DOHH2 (cell line): ENCODE measurements around the gene ECT2.
"Not testable (repeated sequence)": the region's sequence is repeated elsewhere in the genome, so short reads cannot be mapped to it uniquely, and the experiment has no call there.

Source experiments
- H3F3A ChIP-seq: fragments of 200-600 bp; sonication (generic), shearing (Covaris generic); 2 replicates; pipeline ENCODE4 v1.6.0; 2016; ENCODE audit warnings: antibody characterized with exemption, mild to moderate bottlenecking; ENCODE audit not compliant: control insufficient read depth, insufficient read depth
- H3K27ac ChIP-seq: fragments of 200-600 bp; sonication (generic); 2 replicates; pipeline ENCODE4 v1.5.1; 2014; ENCODE audit warnings: low read depth, mild to moderate bottlenecking, low read length, moderate library complexity
- H3K27me3 ChIP-seq: fragments of 200-600 bp; sonication (generic); 2 replicates; pipeline ENCODE4 v1.6.1; 2014; ENCODE audit warnings: mild to moderate bottlenecking, low read length, mixed read lengths; ENCODE audit not compliant: control insufficient read depth
- H3K36me3 ChIP-seq: fragments of 200-600 bp; sonication (generic); 2 replicates; pipeline ENCODE4 v1.6.1; 2014; ENCODE audit warnings: mild to moderate bottlenecking, low read length, moderate library complexity, mixed read lengths; ENCODE audit not compliant: control insufficient read depth
- H3K4me1 ChIP-seq: fragments of 200-600 bp; sonication (generic); 2 replicates; pipeline ENCODE4 v1.6.1; 2014; ENCODE audit warnings: mild to moderate bottlenecking, low read length, mixed read lengths; ENCODE audit not compliant: control insufficient read depth
- H3K4me2 ChIP-seq: fragments of 200-600 bp; sonication (generic); 2 replicates; pipeline ENCODE4 v1.6.0; 2014; ENCODE audit warnings: mild to moderate bottlenecking, low read length, moderate library complexity
- H3K4me3 ChIP-seq: fragments of 200-600 bp; sonication (generic); 2 replicates; pipeline ENCODE4 v1.5.1; 2014; ENCODE audit warnings: mild to moderate bottlenecking, low read length, mixed read lengths
- H3K79me2 ChIP-seq: fragments of 200-600 bp; sonication (generic); 2 replicates; pipeline ENCODE4 v1.6.1; 2014; ENCODE audit warnings: mild to moderate bottlenecking, low read length, mixed read lengths; ENCODE audit not compliant: control insufficient read depth
- H3K9me2 ChIP-seq: fragments of 200-600 bp; sonication (generic); replicated peaks from 2 replicates; pipeline ENCODE4 v1.6.1; 2014; ENCODE audit warnings: mild to moderate bottlenecking, low read length, mixed read lengths; ENCODE audit not compliant: control insufficient read depth
- H3K9me3 ChIP-seq: fragments of 200-600 bp; sonication (generic); 2 replicates; pipeline ENCODE4 v1.6.1; 2014; ENCODE audit warnings: antibody characterized with exemption, low read length, mixed read lengths; ENCODE audit not compliant: control insufficient read depth, insufficient read depth
- H4K20me1 ChIP-seq: fragments of 200-600 bp; sonication (generic); 2 replicates; pipeline ENCODE4 v1.6.0; 2014; ENCODE audit warnings: low read depth, mild to moderate bottlenecking, antibody characterized with exemption, low read length, moderate library complexity; ENCODE audit not compliant: control insufficient read depth, insufficient read depth
- EZH2phosphoT487 ChIP-seq: fragments of 200-600 bp; sonication (generic); IDR thresholded peaks from 2 replicates; pipeline ENCODE4 v1.6.1; 2017; ENCODE audit warnings: borderline replicate concordance, mild to moderate bottlenecking, antibody characterized with exemption, low read length, moderate library complexity, mixed read lengths
- TF ChIP-seq, protein P1 (sequence below): fragments of 200-600 bp; sonication (generic); IDR thresholded peaks from one replicate; pipeline ENCODE4 v1.5.1; 2014; ENCODE audit warnings: antibody characterized with exemption, mild to moderate bottlenecking, low read depth, low read length; ENCODE audit not compliant: poor library complexity, severe bottlenecking

ECT2 gene

GRCh38 chr3:172824229-172824628, 73.7 kb downstream of the ECT2 start:
- Histone ChIP-seq H3K9me3 (no peaks in the 10 kb centered on the region), H3K4me3 (no peak overlapping the region), H3K9me2 (no peaks in the 10 kb centered on the region), H3K27ac (no peak overlapping the region), H3F3A (peaks cover 4% of the 10 kb centered on the region; the same call in 1 of the 2 replicates), H3K36me3 (peaks cover 24% of the 10 kb centered on the region), H3K27me3 (no peaks in the 10 kb centered on the region), H3K79me2 (no peaks in the 10 kb centered on the region), H4K20me1 (no peaks in the 10 kb centered on the region), H3K4me1 (no peaks in the 10 kb centered on the region), H3K4me2 (no peak overlapping the region)
- no peak for TF ChIP-seq EZH2phosphoT487
- TF ChIP-seq, protein P1, sequence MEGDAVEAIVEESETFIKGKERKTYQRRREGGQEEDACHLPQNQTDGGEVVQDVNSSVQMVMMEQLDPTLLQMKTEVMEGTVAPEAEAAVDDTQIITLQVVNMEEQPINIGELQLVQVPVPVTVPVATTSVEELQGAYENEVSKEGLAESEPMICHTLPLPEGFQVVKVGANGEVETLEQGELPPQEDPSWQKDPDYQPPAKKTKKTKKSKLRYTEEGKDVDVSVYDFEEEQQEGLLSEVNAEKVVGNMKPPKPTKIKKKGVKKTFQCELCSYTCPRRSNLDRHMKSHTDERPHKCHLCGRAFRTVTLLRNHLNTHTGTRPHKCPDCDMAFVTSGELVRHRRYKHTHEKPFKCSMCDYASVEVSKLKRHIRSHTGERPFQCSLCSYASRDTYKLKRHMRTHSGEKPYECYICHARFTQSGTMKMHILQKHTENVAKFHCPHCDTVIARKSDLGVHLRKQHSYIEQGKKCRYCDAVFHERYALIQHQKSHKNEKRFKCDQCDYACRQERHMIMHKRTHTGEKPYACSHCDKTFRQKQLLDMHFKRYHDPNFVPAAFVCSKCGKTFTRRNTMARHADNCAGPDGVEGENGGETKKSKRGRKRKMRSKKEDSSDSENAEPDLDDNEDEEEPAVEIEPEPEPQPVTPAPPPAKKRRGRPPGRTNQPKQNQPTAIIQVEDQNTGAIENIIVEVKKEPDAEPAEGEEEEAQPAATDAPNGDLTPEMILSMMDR, result no peak

GRCh38 chr3:172827231-172827630, 76.7 kb downstream of the ECT2 start:
- not testable (repeated sequence) for H3K27ac ChIP-seq, H3K4me3 ChIP-seq, H3F3A ChIP-seq, H4K20me1 ChIP-seq, H3K27me3 ChIP-seq, H3K9me2 ChIP-seq, H3K36me3 ChIP-seq, H3K4me2 ChIP-seq, H3K79me2 ChIP-seq, H3K9me3 ChIP-seq, H3K4me1 ChIP-seq

GRCh38 chr3:172832983-172833382, 82.5 kb downstream of the ECT2 start:
- Histone ChIP-seq H3K9me3 (no peaks in the 10 kb centered on the region), H3K27me3 (no peaks in the 10 kb centered on the region), H3K27ac (no peak overlapping the region), H4K20me1 (no peaks in the 10 kb centered on the region), H3K36me3 (no peaks in the 10 kb centered on the region), H3F3A (0 out of 2 replicates have a peak, but pooled peaks cover 5% of the 10 kb centered on the region), H3K4me3 (no peak overlapping the region), H3K79me2 (no peaks in the 10 kb centered on the region), H3K9me2 (no peaks in the 10 kb centered on the region), H3K4me1 (no peaks in the 10 kb centered on the region), H3K4me2 (no peak overlapping the region)
- TF ChIP-seq, protein P1, result no peak
- no peak for TF ChIP-seq EZH2phosphoT487

DNA sequence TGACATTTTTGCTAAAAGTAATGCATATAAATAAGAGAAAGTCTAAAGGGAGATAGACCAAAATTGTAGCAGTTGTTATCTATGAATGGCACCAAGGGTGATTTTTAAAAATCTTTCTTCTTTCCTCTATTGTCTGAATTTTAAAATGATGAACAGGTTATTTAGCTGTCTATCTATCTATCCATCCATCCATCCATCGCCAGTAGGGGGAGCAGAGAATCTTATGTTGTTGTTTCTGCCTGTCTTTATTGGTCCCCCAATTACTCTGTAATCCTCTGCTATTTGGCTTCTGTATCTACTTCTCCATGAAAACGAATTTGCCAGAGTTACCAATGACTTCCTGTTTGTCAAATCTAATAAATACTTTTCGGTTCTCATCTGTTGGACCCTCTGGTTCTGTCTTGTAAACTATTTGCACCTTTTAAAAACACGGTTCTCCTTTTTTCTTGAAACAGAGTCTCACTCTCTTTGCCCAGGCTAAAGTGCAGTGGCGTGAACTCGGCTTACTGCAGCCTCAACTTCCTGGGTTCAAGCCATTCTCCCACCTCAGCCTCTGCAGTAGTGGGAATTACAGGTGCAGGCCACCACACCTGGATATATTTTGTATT, 86.0 kb downstream of the ECT2 start:
- Histone ChIP-seq H3K9me3 (no peaks in the 10 kb centered on the region), H3K27me3 (no peaks in the 10 kb centered on the region), H3K36me3 (no peaks in the 10 kb centered on the region), H3K4me3 (no peak overlapping the region), H3F3A (0 out of 2 replicates have a peak, but pooled peaks cover 5% of the 10 kb centered on the region), H3K9me2 (no peaks in the 10 kb centered on the region), H3K27ac (no peak overlapping the region), H4K20me1 (no peaks in the 10 kb centered on the region), H3K4me2 (no peak overlapping the region), H3K79me2 (no peaks in the 10 kb centered on the region), H3K4me1 (no peaks in the 10 kb centered on the region)
- TF ChIP-seq, protein P1, result peak; percentile 72
- no peak for TF ChIP-seq EZH2phosphoT487
